Activated T-cell treated with anti-CD3 and anti-CD28 coated beads, Interleukin-2, amount 50 U/mL, for 72 hours (primary cell): ENCODE measurements around the gene TRAF3. TPM values are rescaled to one million over a fixed set of nuclear protein-coding genes. Genes with fewer than 3 reads are reported as not detected.
A peak's percentile ranks its signal among the peaks of the same experiment; 100 is the strongest.
"Not testable (repeated sequence)": the region's sequence is repeated elsewhere in the genome, so short reads cannot be mapped to it uniquely, and the experiment has no call there.

Experiments used
- ATAC-seq, 2 donors: fragments of 150-1000 bp; cut with Tn5 transposase; replicated peaks in 1 of 2; 2 replicates each; pipeline ENCODE4 v1.10.0; 2021; ENCODE audit warnings: moderate library complexity in 2 of 2, mild to moderate bottlenecking in 1 of 2
- DNase-seq, 2 donors: peaks; one replicate each; pipeline ENCODE4 v3.0.0; 2021 to 2022; ENCODE audit warnings: mixed read lengths in 1 of 2
- H3K27ac Mint-ChIP-seq: one replicate; pipeline ENCODE4 v1.8.0; 2022; ENCODE audit warnings: mild to moderate bottlenecking, moderate library complexity, mixed read lengths
- H3K27me3 Mint-ChIP-seq: one replicate; pipeline ENCODE4 v1.8.0; 2022; ENCODE audit warnings: low read depth, mixed read lengths
- H3K36me3 Mint-ChIP-seq, 2 donors: one replicate each; pipeline ENCODE4 v1.8.0; 2022; ENCODE audit warnings: mixed read lengths in 2 of 2, mild to moderate bottlenecking in 1 of 2; ENCODE audit not compliant: insufficient read depth in 2 of 2
- H3K4me1 Mint-ChIP-seq: one replicate; pipeline ENCODE4 v1.8.0; 2022; ENCODE audit warnings: low read depth, mixed read lengths
- H3K4me3 Mint-ChIP-seq, 2 donors: one replicate each; pipeline ENCODE4 v1.8.0; 2022; ENCODE audit warnings: mild to moderate bottlenecking in 2 of 2, mixed read lengths in 2 of 2, moderate library complexity in 2 of 2
- H3K9me3 Mint-ChIP-seq, 2 donors: one replicate each; pipeline ENCODE4 v1.8.0; 2022; ENCODE audit warnings: mixed read lengths in 2 of 2
- total RNA-seq, 2 donors: library from RNA; stranded (reverse); gene quantifications; one replicate each; pipeline ENCODE4 v1.2.3, GENCODE V29; 2022

Gene TRAF3
- total RNA-seq, 2 donors from 2014 or later: 123 to 137 TPM

DNA sequence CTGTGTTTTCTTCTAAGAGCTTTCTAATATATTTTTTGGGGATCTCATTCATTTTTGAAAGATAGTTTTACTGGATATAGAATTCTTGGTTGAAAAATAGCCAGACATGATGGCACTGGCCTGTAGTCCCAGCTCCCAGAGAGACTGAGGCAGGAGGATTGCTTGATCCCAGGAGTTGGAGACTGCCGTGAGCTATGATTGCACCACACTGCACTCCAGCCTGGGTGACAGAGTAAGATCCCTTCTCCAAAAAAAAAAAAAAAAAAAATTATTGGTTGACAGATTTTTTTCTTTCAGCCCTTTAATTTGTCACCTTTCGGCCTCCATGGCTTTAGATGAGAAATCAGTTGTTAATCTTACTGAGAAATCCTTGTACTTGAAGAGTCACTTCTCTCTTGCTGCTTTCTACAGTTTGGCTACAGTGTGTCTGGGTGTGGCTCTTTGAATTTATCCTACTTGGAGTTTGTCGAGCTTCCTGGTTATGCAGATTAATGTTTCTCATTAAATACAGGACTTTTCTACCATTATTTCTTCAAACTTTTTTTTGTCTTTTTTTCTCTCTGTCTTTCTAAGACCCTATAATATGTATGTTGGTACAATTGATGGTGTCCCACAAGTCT lies 85.0 kb downstream of the TRAF3 start:
- H3K4me3 Mint-ChIP-seq: no peak overlapping the region
- no peaks in the 10 kb centered on the region for H3K27me3 Mint-ChIP-seq
- DNase-seq (no peak), ATAC-seq (no peak)
- H3K36me3 Mint-ChIP-seq: peaks cover 18 to 65% of the 10 kb centered on the region in 2 donors
- H3K9me3 Mint-ChIP-seq: peaks cover 2 to 3% of the 10 kb centered on the region in 2 donors
- peaks cover 10% of the 10 kb centered on the region for H3K4me1 Mint-ChIP-seq
- peak overlapping the region; percentile 86 for H3K27ac Mint-ChIP-seq

DNA sequence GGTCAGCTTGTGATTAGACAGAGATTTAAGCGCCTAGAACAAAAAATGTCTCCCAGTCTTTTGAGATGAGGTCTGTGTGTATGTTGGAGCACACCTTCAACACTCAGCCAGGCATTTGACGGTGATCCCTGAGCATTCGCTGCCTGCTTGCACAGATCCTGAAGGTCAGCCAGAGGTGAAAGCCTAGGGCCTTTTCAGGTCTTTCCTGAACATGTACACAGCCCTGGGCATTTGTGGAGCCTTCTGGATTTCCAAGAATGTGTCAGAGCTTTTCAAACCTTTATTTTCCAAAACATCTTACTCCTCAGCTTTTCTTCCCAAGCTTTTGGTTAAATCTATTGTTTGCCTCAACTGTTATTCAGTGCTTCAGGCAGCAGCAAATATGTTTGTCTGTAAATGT lies 86.1 kb downstream of the TRAF3 start:
- Mint-ChIP-seq H3K36me3 (peaks cover 18 to 61% of the 10 kb centered on the region in 2 donors), H3K4me3 (no peak overlapping the region), H3K27me3 (no peaks in the 10 kb centered on the region)

GRCh38 chr14:102865916-102866315 lies 88.7 kb downstream of the TRAF3 start:
- H3K27ac Mint-ChIP-seq, H3K27me3 Mint-ChIP-seq, H3K4me3 Mint-ChIP-seq, ATAC-seq, DNase-seq, H3K9me3 Mint-ChIP-seq: not testable (repeated sequence)
- H3K4me1 Mint-ChIP-seq: peaks cover 23% of the 10 kb centered on the region
- peaks cover 18 to 50% of the 10 kb centered on the region in 2 donors for H3K36me3 Mint-ChIP-seq

More for the DNA sequence above, 86.1 kb downstream of the TRAF3 start:
- DNase-seq: no peak
- Mint-ChIP-seq H3K9me3 (peaks cover 2 to 3% of the 10 kb centered on the region in 2 donors), H3K4me1 (peaks cover 13% of the 10 kb centered on the region), H3K27ac (no peak overlapping the region)
- ATAC-seq: no peak

DNA sequence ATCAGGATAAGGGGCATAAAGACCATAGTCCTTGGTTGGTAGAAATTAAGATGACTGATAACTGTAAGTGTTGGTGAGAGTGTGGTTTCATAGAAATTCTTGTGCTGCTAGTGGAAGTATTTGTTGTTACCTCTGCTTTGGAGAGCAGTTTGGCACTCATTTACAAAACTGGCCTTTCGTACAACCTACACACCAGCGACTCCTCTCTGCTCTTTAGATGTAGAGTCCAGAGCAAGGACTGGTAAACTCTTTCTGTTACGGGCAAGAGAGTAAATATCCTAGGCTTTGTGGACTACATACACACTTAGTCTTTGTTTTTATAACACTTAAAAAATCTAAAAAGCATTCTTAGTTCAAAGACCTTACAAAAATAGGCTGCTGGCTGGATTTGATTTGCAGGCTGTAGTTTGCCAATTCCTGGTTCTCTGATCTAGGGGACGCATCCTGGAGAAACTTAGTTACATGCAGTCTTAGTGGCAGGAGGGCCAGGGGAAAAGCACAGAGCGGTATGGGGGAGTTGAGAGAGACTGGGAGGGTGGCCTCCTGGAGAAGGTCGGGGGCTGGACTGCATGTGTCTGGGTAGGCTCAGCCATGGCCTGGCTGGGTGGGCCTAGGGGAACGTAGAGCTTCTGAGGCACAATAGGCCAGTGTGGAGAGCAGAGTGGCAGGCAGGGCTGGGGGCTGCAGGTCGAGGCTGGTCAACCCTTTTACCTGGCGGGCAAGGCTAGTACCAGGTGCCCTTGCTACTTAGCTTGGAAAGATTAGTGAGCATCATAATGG lies 89.9 kb downstream of the TRAF3 start:
- peaks cover 20 to 50% of the 10 kb centered on the region in 2 donors for H3K36me3 Mint-ChIP-seq
- peak overlapping the region; percentile 48 for H3K27ac Mint-ChIP-seq
- no peaks in the 10 kb centered on the region for H3K27me3 Mint-ChIP-seq
- H3K4me1 Mint-ChIP-seq: peaks cover 36% of the 10 kb centered on the region
- no peaks in the 10 kb centered on the region for H3K9me3 Mint-ChIP-seq
- ATAC-seq: no peak
- DNase-seq: no peak
- no peak overlapping the region for H3K4me3 Mint-ChIP-seq

GRCh38 chr14:102867826-102868580 lies 90.8 kb downstream of the TRAF3 start:
- peak overlapping the region; percentile 29 for H3K27ac Mint-ChIP-seq
- no peak for ATAC-seq
- no peaks in the 10 kb centered on the region for H3K27me3 Mint-ChIP-seq
- peaks cover 41% of the 10 kb centered on the region for H3K4me1 Mint-ChIP-seq
- peaks cover 18 to 44% of the 10 kb centered on the region in 2 donors for H3K36me3 Mint-ChIP-seq
- no peak for DNase-seq
- no peak overlapping the region for H3K4me3 Mint-ChIP-seq
- no peaks in the 10 kb centered on the region for H3K9me3 Mint-ChIP-seq

DNA sequence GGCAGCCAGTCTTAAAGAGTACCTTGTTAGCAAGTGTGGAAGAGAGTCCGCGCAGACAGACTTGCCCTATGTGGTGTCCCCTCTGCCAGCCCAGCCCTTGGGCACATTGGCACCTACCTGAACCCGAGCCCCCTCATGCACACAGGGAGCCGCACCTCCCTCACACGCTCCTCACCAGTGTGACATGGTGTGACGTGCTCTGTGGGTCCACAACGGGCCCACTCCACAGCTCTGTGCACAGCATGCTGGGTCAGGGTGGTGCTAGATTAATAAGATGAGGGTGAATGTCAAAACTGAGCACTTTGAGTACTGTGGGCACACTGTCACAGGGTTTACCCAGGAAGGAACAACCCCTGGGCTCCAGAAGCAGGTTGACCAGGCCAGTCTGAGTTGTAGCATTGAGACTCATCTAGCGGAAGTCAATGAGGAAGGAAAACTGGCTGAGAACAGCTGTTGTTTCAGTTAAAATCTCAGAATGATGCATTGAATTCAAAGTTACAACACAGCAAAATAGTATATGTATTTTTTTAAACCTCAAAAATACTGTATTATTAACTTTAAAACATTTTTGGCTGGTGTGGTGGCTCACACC lies 91.8 kb downstream of the TRAF3 start:
- Mint-ChIP-seq H3K4me3 (no peak overlapping the region), H3K36me3 (peaks cover 15 to 38% of the 10 kb centered on the region in 2 donors), H3K27ac (peak overlapping the region; percentile 12), H3K27me3 (no peaks in the 10 kb centered on the region), H3K9me3 (no peaks in the 10 kb centered on the region), H3K4me1 (peaks cover 50% of the 10 kb centered on the region)
- DNase-seq (no peak), ATAC-seq (no peak)

DNA sequence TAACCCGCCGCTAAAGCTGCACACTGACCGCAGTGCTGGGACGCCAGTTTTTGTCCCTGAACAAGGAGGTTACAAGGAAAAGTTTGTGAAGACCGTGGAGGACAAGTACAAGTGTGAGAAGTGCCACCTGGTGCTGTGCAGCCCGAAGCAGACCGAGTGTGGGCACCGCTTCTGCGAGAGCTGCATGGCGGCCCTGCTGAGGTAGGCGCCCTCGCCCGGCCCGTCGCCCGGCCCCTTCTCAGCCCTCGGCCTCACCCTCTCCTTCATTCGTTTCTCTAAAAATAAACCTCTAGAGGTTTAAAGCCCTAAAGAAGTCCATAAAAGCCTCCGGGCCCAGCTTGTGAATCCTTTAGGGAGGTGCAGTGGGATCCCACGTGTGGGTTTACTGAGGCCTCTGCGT lies 93.0 kb downstream of the TRAF3 start:
- H3K4me3 Mint-ChIP-seq: peak overlapping the region; percentile 2 to 12
- no peaks in the 10 kb centered on the region for H3K27me3 Mint-ChIP-seq
- ATAC-seq: no peak
- DNase-seq: no peak
- H3K4me1 Mint-ChIP-seq: peaks cover 50% of the 10 kb centered on the region
- H3K9me3 Mint-ChIP-seq: no peaks in the 10 kb centered on the region
- peak overlapping the region; percentile 71 for H3K27ac Mint-ChIP-seq
- peaks cover 17 to 30% of the 10 kb centered on the region in 2 donors for H3K36me3 Mint-ChIP-seq

DNA sequence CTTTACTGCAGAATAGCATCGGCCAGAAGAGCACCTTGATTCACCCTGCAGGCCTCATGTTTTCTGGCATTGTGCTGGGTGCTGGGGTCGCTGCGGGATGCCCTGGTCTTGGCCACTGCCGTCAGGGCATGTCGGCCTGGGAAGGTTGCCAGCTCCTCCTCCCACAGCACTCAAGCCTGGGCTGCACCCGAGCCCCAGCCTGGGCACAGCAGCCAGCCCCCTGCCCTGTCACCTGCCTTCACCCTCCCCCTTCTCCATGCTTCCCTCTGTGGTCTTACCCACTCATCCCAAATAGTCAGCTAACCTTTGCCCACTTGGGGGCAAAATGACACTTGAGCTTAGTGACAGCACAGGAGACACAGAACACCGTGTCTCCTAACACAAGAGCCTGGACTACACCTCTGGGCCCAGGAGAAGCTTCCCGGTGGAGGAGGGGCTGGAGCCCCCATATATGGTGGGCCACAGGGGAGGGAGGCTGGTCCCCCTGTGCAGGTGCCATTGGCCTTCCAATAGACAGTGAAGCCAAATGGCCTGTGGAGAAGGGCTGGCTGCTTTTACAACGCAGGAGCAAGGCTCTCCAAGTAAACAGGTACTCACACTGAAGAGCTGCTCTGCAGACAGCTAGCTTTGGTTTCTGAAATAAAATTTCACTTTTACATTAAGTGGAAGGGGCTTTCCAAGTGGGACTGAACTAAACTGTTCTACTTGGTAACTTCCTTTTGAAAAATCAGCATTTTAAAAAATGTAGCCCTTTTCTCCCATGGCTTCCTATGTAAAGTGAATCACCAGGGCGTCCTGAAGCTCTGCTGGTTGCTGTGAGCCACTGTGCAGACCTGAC lies 94.0 kb downstream of the TRAF3 start:
- Mint-ChIP-seq H3K4me3 (peak overlapping the region in 1 of 2 donors; percentile 4), H3K27ac (peak overlapping the region; percentile 90), H3K36me3 (peaks cover 16 to 22% of the 10 kb centered on the region in 2 donors), H3K27me3 (no peaks in the 10 kb centered on the region), H3K4me1 (peaks cover 50% of the 10 kb centered on the region), H3K9me3 (no peaks in the 10 kb centered on the region)
- DNase-seq (no peak), ATAC-seq (peak; percentile 30 to 40)

- DNase-seq (no peak), ATAC-seq (peak; percentile 36 to 64)
- H3K27me3 Mint-ChIP-seq: no peaks in the 10 kb centered on the region
- H3K4me1 Mint-ChIP-seq: peaks cover 49% of the 10 kb centered on the region
- H3K9me3 Mint-ChIP-seq: no peaks in the 10 kb centered on the region
- peaks cover 13 to 22% of the 10 kb centered on the region in 2 donors for H3K36me3 Mint-ChIP-seq
- H3K27ac Mint-ChIP-seq: peak overlapping the region; percentile 90
- H3K4me3 Mint-ChIP-seq: no peak overlapping the region
Measured at GRCh38 chr14:102872020-102872419, 94.8 kb downstream of the TRAF3 start.

GRCh38 chr14:102873131-102873530 lies 95.9 kb downstream of the TRAF3 start:
- Mint-ChIP-seq H3K27me3 (no peaks in the 10 kb centered on the region), H3K9me3 (no peaks in the 10 kb centered on the region), H3K27ac (peak overlapping the region; percentile 54), H3K4me3 (no peak overlapping the region), H3K36me3 (peaks cover 12 to 18% of the 10 kb centered on the region in 2 donors), H3K4me1 (peaks cover 43% of the 10 kb centered on the region)
- ATAC-seq (no peak), DNase-seq (no peak)

DNA sequence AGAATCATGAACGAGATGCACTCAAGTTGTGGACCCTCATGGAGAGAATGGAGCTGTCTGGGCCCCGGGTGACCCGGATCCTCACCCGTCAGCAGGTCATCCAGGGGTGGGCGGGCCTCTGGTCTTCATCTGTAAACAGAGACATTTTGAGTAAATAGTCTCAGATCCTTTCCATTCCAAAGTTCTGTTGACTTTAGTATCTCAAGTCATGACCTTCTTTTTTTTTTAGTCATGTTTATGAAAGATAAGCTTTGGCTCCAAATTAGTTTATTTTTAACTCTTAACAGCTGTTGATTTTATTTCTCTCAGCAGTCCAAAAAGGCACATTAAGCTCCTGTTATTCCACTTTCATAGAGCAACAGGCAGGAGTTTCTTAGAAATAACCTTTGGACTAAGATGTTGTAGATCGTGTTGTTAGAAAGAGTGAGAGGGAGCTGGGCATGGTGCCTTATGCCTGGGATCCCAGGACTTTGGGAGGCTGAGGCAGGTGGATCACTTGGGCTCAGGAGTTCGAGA lies 96.4 kb downstream of the TRAF3 start:
- no peak for DNase-seq
- Mint-ChIP-seq H3K4me3 (no peak overlapping the region), H3K4me1 (peaks cover 43% of the 10 kb centered on the region), H3K27ac (peak overlapping the region; percentile 54), H3K9me3 (no peaks in the 10 kb centered on the region), H3K27me3 (no peaks in the 10 kb centered on the region), H3K36me3 (peaks cover 12 to 17% of the 10 kb centered on the region in 2 donors)
- ATAC-seq: no peak

- peaks cover 10 to 19% of the 10 kb centered on the region in 2 donors for H3K36me3 Mint-ChIP-seq
- H3K9me3 Mint-ChIP-seq: no peaks in the 10 kb centered on the region
- H3K27me3 Mint-ChIP-seq: no peaks in the 10 kb centered on the region
- H3K27ac Mint-ChIP-seq: peak overlapping the region; percentile 47
- H3K4me3 Mint-ChIP-seq: no peak overlapping the region
- peaks cover 33% of the 10 kb centered on the region for H3K4me1 Mint-ChIP-seq
- ATAC-seq: no peak
- no peak for DNase-seq
Measured at GRCh38 chr14:102875652-102876051, 98.4 kb downstream of the TRAF3 start.
